ENCODE results near the gene COMMD3.

The COMMD3 gene

GRCh38 chr10:22367471-22367870, 51.3 kb downstream of the COMMD3 start:
- peak in 1 of 5 donors; percentile 25 for DNase-seq

DNA sequence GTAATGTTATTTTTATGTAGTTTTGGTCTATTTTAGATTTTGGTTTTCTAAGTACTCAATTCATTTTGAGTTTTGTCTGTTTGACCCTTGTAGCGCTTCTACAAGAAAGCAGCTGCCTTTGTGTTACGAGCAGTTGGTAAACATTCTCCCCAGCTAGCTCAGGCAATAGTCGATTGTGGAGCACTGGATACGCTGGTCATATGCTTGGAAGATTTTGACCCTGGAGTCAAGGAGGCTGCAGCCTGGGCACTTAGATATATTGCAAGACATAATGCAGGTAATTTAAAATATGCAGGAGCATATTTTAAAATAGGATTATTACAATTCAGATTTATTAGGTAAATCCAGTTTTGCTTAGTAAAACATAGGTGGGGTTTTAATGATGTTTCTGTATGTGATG, 52.2 kb downstream of the COMMD3 start:
- no peak for DNase-seq

- no peak for DNase-seq
These were observed 52.8 kb downstream of the COMMD3 start for GRCh38 chr10:22368981-22369380.

- peak in 1 of 5 donors; percentile 37 for DNase-seq
These were observed 53.4 kb downstream of the COMMD3 start for GRCh38 chr10:22369434-22370072.

Measured in T-helper 1 cell (primary cell).